ENCODE data around the gene TUBB6. TPM values are rescaled to one million over a fixed set of nuclear protein-coding genes. Genes with fewer than 3 reads are reported as not detected.

Gene TUBB6
- total and polyA plus RNA-seq, 2 of the 13 experiments (the other 11 are each of a cell fraction or from before 2014, with no cell fraction given), result 9.9 to 28.6 TPM

DNA sequence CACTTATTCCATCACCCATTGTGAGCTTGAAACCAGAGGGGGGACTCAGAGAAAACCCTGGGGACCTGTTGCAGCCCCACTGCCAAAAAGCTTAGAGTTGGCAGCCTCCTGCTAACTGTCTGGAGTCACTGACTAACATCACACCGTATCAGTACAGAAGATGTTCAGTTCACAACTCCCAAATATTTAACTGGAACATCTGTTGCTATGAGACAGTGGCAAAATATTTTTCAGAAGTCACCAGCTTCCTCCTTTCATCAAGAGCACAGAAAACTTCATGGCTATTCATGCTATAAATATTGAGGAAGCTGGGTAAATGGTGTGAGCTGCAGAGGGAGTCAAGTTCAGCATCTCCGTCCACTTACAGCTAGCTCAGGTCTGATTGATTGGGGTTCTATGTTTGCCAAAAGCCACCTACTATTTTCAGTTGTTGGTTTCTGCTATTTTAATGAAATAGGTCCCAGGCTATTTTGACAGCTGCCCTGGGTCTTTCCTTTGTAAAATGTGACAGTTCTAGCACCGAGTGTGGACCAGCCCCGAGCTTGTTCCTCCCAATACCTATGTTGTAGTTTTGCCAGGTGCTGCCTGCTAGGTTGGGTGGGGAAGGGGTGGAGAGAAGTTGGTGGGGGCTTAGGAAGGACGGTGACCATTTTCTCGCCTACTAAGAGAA is 9.8 kb downstream of the TUBB6 start:
- Histone ChIP-seq H4K20me1 (ENCODE audit: insufficient read depth, low read length) (no peaks in the 10 kb centered on the region), H3K79me2 (ENCODE audit: insufficient read depth, low read length) (no peaks in the 10 kb centered on the region), H3K9ac (ENCODE audit: insufficient read depth, low read depth, low read length) (no peak overlapping the region), H3K36me3 (replicated peaks in 1 of 2; ENCODE audit: control insufficient read depth in 1 of 2, insufficient read depth in 2 of 2, low read length in 2 of 2) (peaks cover 0 to 3% of the 10 kb centered on the region in 2 experiments; a peak in 1 of 5 replicates), H3K27ac (ENCODE audit: extremely low read length, insufficient read depth, low read length) (no peak overlapping the region), H3K4me3 (replicated peaks in 1 of 3; ENCODE audit: insufficient read depth in 1 of 3, low read depth in 2 of 3, low read length in 3 of 3) (no peak overlapping the region), H2AFZ (ENCODE audit: low read length) (no peak overlapping the region), H3K4me2 (ENCODE audit: low read depth, low read length) (no peak overlapping the region), H3K9me3 (ENCODE audit: low read length) (no peaks in the 10 kb centered on the region), H3K27me3 (ENCODE audit: control insufficient read depth in 1 of 2, insufficient read depth in 2 of 2, low read length in 2 of 2) (no peaks in the 10 kb centered on the region), H3K4me1 (ENCODE audit: insufficient read depth, low read length) (no peaks in the 10 kb centered on the region)
- ChIA-PET POLR2A (interaction anchor here (1.2 kb wide), 1 partner anchor 39 kb away, joined by 3 read pairs; no protein-coding TSS in a partner anchor), CTCF (ENCODE audit: low intra/inter-chr PET ratio, low total read pairs) (no interaction called here)
- no TSS peak for BruUV-seq (replicated peaks)
- intact Hi-C loops (cut with micrococcal nuclease; ENCODE audit: unreplicated experiment) (no loop called here), in situ Hi-C loops (cut with HindIII; ENCODE audit: extremely low pct_ligation_motif_present, low pct_unique_long_range_greater_than_20kb) (no loop called here)
- TF ChIP-seq, protein P1, sequence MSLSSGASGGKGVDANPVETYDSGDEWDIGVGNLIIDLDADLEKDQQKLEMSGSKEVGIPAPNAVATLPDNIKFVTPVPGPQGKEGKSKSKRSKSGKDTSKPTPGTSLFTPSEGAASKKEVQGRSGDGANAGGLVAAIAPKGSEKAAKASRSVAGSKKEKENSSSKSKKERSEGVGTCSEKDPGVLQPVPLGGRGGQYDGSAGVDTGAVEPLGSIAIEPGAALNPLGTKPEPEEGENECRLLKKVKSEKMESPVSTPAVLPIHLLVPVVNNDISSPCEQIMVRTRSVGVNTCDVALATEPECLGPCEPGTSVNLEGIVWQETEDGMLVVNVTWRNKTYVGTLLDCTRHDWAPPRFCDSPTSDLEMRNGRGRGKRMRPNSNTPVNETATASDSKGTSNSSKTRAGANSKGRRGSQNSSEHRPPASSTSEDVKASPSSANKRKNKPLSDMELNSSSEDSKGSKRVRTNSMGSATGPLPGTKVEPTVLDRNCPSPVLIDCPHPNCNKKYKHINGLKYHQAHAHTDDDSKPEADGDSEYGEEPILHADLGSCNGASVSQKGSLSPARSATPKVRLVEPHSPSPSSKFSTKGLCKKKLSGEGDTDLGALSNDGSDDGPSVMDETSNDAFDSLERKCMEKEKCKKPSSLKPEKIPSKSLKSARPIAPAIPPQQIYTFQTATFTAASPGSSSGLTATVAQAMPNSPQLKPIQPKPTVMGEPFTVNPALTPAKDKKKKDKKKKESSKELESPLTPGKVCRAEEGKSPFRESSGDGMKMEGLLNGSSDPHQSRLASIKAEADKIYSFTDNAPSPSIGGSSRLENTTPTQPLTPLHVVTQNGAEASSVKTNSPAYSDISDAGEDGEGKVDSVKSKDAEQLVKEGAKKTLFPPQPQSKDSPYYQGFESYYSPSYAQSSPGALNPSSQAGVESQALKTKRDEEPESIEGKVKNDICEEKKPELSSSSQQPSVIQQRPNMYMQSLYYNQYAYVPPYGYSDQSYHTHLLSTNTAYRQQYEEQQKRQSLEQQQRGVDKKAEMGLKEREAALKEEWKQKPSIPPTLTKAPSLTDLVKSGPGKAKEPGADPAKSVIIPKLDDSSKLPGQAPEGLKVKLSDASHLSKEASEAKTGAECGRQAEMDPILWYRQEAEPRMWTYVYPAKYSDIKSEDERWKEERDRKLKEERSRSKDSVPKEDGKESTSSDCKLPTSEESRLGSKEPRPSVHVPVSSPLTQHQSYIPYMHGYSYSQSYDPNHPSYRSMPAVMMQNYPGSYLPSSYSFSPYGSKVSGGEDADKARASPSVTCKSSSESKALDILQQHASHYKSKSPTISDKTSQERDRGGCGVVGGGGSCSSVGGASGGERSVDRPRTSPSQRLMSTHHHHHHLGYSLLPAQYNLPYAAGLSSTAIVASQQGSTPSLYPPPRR (CRISPR knock-in tag; IDR thresholded peaks at IDR 0.05; ENCODE audit: borderline replicate concordance), result no peak
- no peak for TF ChIP-seq ZNF7 (CRISPR knock-in tag; IDR thresholded peaks at IDR 0.05)
- no peak for TF ChIP-seq ZNF670 (CRISPR knock-in tag; IDR thresholded peaks at IDR 0.05; ENCODE audit: borderline replicate concordance)
- TF ChIP-seq NFYC (CRISPR knock-in tag; IDR thresholded peaks at IDR 0.05), result no peak
- TF ChIP-seq ZC3H13 (CRISPR knock-in tag; IDR thresholded peaks at IDR 0.05), result no peak
- no peak for TF ChIP-seq DMAP1 (CRISPR knock-in tag; IDR thresholded peaks at IDR 0.05)
- no peak for TF ChIP-seq FOXC1 (CRISPR knock-in tag; IDR thresholded peaks at IDR 0.05; ENCODE audit: borderline replicate concordance)
- TF ChIP-seq, protein P2, sequence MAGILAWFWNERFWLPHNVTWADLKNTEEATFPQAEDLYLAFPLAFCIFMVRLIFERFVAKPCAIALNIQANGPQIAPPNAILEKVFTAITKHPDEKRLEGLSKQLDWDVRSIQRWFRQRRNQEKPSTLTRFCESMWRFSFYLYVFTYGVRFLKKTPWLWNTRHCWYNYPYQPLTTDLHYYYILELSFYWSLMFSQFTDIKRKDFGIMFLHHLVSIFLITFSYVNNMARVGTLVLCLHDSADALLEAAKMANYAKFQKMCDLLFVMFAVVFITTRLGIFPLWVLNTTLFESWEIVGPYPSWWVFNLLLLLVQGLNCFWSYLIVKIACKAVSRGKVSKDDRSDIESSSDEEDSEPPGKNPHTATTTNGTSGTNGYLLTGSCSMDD (CRISPR knock-in tag; IDR thresholded peaks at IDR 0.05), result no peak
- TF ChIP-seq, protein P3, sequence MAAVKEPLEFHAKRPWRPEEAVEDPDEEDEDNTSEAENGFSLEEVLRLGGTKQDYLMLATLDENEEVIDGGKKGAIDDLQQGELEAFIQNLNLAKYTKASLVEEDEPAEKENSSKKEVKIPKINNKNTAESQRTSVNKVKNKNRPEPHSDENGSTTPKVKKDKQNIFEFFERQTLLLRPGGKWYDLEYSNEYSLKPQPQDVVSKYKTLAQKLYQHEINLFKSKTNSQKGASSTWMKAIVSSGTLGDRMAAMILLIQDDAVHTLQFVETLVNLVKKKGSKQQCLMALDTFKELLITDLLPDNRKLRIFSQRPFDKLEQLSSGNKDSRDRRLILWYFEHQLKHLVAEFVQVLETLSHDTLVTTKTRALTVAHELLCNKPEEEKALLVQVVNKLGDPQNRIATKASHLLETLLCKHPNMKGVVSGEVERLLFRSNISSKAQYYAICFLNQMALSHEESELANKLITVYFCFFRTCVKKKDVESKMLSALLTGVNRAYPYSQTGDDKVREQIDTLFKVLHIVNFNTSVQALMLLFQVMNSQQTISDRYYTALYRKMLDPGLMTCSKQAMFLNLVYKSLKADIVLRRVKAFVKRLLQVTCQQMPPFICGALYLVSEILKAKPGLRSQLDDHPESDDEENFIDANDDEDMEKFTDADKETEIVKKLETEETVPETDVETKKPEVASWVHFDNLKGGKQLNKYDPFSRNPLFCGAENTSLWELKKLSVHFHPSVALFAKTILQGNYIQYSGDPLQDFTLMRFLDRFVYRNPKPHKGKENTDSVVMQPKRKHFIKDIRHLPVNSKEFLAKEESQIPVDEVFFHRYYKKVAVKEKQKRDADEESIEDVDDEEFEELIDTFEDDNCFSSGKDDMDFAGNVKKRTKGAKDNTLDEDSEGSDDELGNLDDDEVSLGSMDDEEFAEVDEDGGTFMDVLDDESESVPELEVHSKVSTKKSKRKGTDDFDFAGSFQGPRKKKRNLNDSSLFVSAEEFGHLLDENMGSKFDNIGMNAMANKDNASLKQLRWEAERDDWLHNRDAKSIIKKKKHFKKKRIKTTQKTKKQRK (IDR thresholded peaks at IDR 0.05; ENCODE audit: low read length), result no peak
- TF ChIP-seq ZNF737 (CRISPR knock-in tag; IDR thresholded peaks at IDR 0.05; ENCODE audit: borderline replicate concordance), result no peak
- TF ChIP-seq, protein P4, sequence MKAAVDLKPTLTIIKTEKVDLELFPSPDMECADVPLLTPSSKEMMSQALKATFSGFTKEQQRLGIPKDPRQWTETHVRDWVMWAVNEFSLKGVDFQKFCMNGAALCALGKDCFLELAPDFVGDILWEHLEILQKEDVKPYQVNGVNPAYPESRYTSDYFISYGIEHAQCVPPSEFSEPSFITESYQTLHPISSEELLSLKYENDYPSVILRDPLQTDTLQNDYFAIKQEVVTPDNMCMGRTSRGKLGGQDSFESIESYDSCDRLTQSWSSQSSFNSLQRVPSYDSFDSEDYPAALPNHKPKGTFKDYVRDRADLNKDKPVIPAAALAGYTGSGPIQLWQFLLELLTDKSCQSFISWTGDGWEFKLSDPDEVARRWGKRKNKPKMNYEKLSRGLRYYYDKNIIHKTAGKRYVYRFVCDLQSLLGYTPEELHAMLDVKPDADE (CRISPR knock-in tag; IDR thresholded peaks at IDR 0.05), result no peak
- TF ChIP-seq KDM6A (CRISPR knock-in tag; IDR thresholded peaks at IDR 0.05; ENCODE audit: low read depth), result no peak
- FAIRE-seq (no peak), ATAC-seq (no peak), DNase-seq (ENCODE audit: low spot score) (no peak)
- 91% methylated on average over 5 of the region's 6 CpGs for WGBS (ENCODE audit: low lambda C conversion rate)

Data from HepG2 (cell line).